HL-60 (cell line): Measurements from ENCODE around the gene FRMD3.

Experiments
- CTCF ChIP-seq: IDR thresholded peaks from one replicate; pipeline ENCODE4 v1.5.1; 2011; ENCODE audit warnings: low read length, control low read depth, inconsistent platforms; ENCODE audit not compliant: insufficient read depth
- SPI1 ChIP-seq: IDR thresholded peaks from 2 replicates; pipeline ENCODE4 v1.6.1; 2012; ENCODE audit warnings: low read depth, mild to moderate bottlenecking, borderline replicate concordance

GRCh38 chr9:83454076-83454475 is 84.1 kb downstream of the FRMD3 start:
- TF ChIP-seq CTCF (no peak), SPI1 (no peak)
